GM21528 (cell line): ENCODE data around the gene LEP.
"Not testable (repeated sequence)": the region's sequence is repeated elsewhere in the genome, so short reads cannot be mapped to it uniquely, and the experiment has no call there.

Source experiments
- ATAC-seq: cut with Tn5 transposase; IDR thresholded peaks from one replicate; pipeline ENCODE4 v1.9.1; 2021; ENCODE audit warnings: mild to moderate bottlenecking, moderate library complexity; ENCODE audit not compliant: unreplicated experiment, low FRiP score

Gene LEP

DNA sequence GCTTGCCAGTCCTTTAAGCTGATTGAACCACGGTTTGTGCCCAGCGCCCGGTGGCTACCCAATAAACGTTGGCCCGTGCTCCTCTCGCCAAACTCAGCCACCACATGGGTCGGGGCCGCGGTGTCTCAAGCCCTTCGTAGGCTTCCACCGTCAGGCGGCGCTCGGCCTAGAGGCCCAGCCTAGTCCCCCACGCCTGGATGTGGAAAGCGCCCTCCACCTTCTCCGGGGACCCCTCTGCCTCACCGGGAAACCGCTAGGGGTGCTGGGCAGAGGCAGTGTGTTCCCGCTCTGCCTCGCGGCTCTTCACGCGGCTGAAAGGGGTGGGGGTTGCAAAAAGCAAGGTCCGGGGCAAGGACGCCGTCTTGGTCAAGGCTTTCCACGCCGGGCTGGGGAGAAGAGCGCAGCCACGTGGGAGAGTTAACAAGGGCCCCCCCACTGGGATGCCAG is 29.8 kb downstream of the LEP start:
- ATAC-seq, result no peak

DNA sequence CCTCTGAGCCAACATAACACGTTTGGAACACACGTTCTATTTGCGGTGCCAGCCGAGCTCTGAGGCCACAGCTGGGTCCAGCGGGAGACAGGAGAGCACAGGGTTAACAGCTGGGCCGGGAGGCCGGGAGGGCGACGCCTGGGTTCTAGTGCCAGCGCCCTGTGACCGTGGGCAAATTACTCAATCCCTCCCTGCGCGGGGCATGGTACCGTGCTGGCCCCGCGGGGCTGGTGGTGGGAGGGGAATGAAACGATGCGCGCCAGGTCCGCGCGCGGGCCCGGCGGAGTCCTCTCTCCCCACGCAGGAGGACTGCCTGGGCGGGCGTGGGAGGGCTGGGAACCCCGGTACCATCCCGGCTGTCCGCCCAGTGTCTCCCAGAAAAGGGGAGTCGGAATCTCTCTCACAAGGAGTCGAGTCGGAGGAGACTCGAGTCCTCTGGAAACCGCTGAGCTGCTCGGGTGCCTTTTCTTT is 30.4 kb downstream of the LEP start:
- ATAC-seq, result no peak

DNA sequence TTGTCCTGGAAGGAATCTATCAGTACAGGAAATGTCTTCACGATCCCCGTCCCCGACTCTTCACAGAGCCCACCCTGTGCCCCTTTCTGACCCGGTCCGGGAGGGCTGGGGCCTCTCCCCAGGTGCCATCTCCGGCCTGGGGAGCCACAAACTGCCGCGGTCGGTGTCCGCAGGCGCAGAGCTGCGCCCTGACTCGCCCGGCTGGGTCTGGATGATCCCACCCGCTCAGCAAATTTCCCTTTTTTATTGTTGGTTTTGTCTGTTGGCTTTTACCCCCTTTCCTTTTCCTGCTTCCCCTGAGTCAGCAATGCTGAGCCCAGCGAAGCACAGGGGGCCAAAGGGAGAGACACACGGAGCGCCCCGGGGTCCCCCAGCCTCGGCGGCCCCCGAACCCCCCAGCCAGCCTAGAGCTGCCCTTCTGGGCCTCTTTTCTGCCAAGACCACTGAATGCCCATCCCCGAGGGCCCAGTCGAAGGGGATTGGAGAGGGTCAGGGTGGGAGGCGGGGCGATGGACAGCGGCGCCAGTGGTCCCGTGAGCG is 30.9 kb downstream of the LEP start:
- no peak for ATAC-seq

DNA sequence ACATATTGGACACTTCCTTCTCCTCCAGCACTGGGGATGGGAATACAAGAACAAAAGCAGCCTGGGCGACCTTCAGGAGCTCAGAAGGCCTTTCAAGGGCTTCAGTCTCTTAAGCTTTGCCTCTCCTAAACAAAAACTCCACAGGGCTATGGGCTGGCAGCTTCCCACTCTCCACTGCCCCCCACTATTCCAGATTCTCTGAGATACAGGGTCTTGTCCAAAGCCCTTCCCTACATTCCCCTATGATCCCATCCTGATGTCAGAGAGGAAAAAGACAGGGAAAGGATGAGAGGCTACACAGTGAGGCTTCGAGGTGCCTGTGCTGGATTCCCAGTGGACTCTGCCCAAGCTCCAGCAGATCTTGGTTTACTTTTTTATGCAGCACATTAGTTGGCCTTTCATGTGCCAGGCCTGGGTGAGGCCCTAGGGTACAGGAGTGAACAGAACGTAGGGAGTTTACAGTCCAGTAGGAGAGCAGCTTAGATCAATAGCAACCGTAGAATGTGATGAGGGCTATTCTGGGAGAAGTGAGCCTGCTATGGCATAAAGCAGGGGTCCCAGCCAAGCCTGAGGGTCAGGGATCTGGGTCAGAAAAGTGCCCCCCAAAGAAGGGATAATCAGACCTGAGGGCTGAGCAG is 33.3 kb downstream of the LEP start:
- ATAC-seq, result no peak

DNA sequence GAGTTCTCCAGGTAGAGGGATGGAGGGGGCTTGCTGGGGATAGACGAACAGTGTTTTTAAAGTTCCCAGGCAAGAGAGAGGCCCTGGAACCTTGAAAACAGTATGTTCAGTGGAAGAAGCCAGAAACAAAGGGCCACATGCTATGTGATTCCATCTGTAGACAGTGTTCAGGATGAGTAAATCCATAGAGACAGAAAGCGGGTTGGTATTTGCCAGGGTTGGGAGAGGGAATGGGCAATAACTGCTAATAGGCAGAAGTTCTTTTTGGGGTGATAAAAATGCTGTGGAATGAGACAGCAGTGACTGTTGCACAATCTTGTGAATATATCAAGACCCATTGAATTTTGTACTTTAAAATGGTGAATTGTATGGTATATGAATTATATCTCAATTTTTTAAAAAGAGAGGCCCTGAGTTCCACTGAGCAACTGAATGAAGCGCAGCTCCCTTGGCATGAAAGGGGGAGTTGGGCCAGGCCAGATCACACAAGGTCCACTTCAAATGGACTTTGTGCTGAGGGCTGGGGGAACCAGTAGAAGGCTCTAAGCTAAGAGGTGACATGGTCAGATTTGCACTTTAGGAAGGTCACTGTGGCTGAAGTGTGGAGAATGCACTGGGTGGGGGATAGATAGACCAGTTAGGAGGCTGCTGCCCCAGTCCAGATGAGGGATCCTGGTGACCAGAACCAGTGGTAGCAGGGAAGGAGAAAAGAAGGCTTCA is 34.0 kb downstream of the LEP start:
- no peak for ATAC-seq

DNA sequence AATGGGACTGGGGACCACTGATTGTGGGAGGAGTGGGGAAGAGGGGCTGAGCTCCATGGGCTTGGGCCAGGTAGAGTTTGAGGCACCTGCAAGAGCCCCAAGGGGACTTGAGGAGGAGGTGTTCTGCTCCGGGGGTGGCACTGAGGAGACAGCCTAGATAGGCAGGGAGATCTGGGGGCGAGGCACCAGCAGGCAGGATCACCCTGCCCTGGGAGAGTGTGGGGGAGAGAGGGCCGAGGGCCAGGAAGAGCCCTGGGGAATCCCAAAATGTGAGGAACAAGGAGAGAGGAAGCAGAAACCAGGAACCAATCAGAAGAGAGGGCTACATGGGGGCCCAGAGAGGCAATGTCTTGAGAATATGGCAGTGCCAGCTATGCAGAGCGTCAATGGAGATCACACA is 34.6 kb downstream of the LEP start:
- ATAC-seq, result no peak

DNA sequence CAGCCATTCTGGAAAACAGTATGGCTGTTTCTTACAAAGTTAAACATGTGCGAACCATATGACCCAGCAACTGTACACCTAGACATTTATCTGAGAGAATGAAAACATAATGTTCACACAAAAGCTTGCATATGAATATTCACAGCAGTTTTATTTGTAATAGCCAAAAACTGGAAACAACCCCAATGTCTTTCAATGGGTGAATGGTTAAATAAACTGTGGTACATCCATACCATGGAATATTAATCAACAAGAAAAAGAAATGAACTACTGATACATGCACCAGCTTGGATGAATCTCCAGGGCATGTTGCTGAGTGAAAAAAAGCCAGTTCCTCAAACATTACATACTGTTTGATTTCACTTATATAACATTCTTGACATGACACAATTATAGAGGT is 37.3 kb downstream of the LEP start:
- ATAC-seq, result no peak

DNA sequence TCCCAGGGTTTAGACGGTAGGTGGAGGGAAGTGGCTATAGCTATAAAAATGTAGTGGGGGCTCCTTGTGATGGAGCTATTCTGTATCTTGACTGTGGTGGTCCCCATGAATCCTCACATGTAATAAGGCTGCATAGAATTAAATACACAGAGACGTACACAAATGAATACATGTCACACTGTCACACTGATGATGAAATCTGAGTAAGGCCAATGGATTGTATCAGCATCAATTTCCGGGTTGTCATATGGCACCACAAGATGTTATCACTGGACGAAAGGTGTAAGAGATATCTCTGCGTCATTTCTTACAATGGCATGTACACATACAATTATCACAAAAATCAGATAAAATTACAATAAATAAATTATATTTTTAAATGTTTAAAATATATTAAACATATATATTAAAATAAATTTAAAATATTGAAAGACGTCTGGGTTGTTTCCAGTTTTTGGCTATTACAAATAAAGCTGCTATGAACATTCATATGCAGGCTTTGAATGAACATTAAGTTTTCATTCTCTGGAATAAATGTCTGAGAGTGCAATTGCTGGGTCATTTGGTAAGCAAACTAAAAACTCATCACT is 38.1 kb downstream of the LEP start:
- ATAC-seq, result no peak

DNA sequence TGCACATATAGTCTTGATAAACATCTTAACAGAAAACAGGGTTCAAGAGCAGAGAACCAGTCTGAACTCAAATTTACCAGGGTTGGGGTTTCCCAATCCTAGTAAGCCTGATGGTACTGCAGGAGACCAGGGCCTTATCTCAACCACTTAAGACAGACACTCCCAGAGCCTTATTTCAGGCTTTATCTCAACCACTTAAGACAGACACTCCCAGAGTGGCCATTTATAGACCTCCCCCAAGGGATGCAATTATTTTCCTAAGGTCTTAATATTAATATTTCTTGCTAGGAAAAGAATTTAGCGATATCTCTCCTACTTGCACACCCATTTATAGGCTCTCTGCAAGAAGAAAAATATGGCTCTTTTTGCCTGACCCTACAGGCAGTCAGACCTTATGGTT is 39.4 kb downstream of the LEP start:
- ATAC-seq, result not testable (repeated sequence)

DNA sequence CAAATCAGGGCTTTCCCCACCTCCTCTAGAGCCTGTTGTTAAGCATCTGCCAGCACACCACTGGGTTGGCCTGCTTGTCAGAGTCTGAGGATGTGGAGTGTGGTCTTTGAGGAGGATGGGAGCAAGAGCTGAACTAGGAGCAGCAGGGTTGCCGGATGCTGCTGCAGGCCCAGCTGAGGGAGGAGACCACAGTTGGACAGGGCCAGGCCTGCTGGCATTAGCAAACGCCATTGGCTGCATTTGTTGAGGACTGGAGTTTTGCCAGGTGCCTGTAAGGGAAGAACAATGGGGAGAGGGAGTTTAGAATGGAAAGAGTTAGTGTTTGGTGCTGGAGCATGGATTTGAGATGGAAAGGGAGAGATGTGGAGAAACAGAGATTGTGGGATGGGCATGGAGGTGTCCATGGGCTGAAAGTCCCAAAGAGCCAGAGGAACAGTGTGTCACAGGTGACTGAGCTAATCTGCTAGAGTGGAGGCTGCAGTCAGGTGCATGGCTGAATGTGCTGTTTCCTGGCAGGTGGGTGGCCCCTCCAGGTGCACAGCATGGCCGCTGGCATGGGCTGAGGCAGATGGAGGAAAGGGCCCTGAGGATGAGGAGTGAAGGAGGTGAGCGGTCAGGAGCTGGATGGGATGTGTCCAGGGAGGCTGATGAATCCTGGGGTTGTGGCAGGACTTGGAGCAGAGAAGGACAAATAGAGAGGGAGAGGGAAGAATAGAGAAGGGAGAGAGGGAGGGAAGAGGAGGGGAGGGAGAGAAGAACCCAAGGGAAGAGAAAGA is 40.7 kb downstream of the LEP start:
- ATAC-seq, result no peak

DNA sequence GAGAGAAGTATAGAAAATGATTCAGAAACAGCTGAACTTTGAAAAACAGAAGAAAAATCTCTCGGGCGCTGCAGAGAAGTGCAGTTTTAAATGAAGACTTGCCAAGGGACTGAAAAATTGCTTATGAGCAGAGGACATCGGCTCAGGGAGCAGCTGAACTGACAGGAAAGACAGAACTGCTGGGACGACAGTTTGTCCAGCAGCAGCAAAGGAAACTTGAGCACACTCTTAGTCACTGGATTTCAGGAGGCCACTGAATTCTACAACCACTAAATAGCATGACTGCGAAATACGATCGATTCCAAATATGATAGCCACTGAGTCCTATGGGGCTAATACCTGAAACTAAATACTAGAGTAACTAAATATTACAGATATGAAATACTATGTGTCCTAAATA is 43.0 kb downstream of the LEP start:
- no peak for ATAC-seq

DNA sequence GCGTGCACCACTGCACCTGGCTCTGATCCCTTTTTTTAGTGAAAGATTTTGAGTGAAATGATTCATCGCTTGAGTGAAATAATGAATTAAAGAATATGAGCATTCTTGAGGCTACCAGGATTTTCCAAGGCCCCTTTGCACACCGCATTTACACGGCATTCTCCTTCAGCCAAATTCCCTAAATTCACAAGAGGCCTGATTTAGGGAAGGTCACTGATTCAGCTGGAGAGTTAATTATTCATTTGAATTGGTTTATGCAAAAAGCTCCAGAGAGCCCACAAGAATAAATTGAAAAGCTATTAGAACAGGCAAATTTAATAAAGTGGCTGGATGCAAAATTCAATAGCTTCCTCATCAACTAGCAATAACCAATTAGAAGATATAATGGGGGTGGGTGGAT is 46.5 kb downstream of the LEP start:
- ATAC-seq, result no peak

DNA sequence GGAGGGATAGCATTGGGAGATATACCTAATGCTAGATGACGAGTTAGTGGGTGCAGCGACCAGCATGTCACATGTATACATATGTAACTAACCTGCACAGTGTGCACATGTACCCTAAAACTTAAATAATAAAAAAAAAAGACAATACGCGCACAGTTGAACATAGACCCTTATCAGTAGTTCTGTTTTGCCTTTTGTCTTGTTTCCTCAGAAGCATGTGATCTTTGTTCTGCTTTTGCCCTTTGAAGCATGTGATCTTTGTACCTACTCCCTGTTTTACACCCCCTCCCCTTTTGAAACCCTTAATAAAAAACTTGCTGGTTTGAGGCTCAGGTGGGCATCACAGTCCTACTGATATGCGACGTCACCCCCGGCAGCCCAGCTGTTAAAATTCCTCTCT is 56.9 kb downstream of the LEP start:
- not testable (repeated sequence) for ATAC-seq

DNA sequence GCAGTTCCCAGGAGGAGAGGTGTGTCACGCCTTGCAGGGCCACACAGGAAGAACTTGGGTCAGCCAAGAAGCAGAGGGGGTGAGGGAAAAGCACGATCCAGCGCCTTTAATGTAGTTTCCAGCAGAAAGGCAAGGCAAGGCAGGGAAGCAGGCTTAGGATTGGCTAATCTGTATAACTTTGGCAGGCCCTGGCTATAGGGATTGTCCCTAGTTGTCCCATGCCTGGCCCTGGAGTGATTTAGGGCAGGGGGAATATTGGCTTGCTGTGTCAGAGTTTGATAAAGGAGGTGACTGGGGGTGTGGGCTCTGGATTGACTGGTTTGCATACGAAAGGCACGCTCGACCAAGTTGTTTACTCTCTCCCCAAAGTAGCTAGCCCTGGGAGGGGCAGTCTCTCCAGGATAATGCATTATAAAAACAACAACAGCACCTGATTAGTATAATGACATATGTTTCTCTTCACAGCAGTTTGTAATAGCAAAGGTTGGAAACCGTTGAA is 58.1 kb downstream of the LEP start:
- no peak for ATAC-seq

DNA sequence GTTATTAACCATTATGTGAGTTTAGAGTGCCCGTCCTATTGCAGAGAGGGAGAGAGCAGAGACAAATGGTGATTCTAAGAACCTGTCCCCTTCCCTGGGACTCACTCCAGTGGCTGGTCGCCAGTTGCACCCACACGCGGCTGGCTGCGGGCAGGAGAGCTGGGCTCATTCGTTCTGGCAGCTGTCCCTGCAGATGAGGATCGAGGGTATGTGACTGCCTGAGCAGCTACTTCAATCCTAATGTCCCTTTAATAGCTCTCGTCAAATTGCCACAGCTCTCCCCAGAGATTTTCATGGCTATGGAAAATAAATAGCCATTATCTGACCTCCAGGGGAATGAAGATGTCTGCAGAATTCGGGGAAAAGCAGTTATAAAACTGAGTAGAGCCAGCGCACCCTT is 61.1 kb downstream of the LEP start:
- no peak for ATAC-seq

DNA sequence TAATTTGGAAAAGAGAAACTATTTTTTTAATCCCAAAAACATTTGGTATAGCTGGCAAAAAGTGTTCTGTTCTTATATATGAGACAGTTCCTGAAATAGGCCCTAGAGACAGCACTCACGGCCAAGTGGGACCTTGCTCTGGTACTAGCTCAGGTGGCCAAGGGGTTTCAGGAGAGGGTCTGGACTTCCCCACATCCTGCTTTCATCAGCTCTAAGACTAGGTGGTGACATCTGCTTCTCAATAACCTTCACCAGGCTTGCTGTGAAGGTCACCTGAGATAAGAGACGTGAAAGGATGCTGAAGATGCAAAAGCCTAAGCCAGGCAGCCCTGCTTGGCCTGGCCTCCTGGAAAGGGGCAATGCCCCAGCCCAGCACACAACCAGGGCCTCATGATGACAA is 62.1 kb downstream of the LEP start:
- ATAC-seq, result no peak

DNA sequence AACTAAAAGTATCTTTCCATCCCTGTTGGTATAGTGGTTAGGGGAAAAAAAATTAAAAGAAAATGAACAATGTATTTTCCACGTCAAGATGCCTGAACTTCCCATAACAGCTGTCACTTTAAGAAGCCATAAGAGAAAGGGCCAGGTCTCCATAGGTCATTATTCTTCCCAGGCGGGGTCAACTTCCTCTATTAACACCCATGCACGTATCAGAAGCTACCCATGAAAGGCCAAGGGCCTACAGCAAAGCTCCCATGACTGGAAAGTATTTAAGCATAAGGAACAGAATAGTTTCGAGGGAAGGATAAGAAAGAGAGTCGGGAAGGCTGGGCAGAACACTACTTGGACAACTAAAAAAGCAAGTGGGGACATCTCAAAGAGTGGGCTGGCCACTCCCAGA is 62.6 kb downstream of the LEP start:
- ATAC-seq, result no peak

DNA sequence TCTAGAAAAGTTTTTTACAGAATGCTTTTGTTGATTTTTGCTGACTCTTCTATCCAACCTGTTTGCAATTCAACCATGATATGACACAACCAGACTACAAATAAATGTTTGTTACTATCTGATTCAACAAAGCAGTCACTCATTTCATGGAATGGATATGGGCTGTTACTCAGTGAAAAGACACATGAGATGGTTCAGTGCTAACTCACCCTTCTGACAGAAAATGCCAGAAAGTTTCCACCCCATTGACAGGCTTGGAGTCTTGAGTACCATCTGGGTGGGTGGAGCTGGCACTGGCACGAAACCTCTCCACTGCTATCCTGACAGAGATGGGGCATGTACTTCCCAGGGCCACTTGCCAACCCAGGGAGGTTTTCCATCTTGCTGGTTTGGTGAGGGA is 63.1 kb downstream of the LEP start:
- ATAC-seq, result no peak

DNA sequence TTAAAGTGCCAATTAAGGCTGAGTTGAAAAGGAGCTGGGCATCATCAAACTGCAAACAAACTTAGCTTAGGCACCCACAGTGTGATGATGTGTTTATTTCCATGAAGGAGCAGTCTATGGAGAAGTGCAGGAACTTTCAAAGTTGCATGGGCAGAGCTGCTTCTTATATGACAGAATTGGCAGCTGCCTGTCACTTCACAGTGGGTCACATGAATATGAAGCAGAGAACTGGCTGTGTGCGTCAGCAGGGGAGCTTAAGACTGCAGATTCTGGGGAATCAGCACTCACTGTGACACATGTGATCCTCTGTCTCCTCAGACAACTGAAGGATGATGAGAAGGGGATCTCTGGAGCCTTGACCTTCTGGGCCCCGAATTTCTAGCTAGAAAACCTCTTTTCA is 66.0 kb downstream of the LEP start:
- no peak for ATAC-seq
